Adrenal gland (tissue), 12 donors: Measurements from ENCODE around the gene CNTN4. TPM values are rescaled to one million over a fixed set of nuclear protein-coding genes. Genes with fewer than 3 reads are reported as not detected.

ENCODE experiments used
- DNase-seq, 7 donors: peaks; one replicate each; pipeline ENCODE4 v3.0.0-alpha.2; 2019 to 2020
- H3K27ac ChIP-seq, 5 donors: fragments of 200-600 bp; sonication (generic) in 4 of 5; 1 replicate in 3 of 5; 2 replicates in 2 of 5; pipeline versions ENCODE4 v1.5.1 to v1.8.0; 2016 to 2020; ENCODE audit warnings: mild to moderate bottlenecking in 1 of 5
- H3K27me3 ChIP-seq: fragments of 200-600 bp; 2 replicates; pipeline ENCODE4 v1.8.0; 2021
- H3K36me3 ChIP-seq, 2 donors: fragments of 200-600 bp; replicated peaks in 1 of 2; 1 replicate in 1 of 2; 2 replicates in 1 of 2; pipeline versions ENCODE4 v1.5.1 to v1.8.0; 2018 to 2022
- H3K4me1 ChIP-seq, 2 donors: fragments of 200-600 bp; replicated peaks in 1 of 2; 1 replicate in 1 of 2; 2 replicates in 1 of 2; pipeline versions ENCODE4 v1.5.1 to v1.8.0; 2018 to 2021
- H3K4me3 ChIP-seq, 4 donors: fragments of 200-600 bp; sonication (generic) in 3 of 4; one replicate each; pipeline ENCODE4 v1.5.1; 2016 to 2018
- H3K9me3 ChIP-seq, 3 donors: fragments of 200-600 bp; sonication (generic) in 1 of 3; replicated peaks in 1 of 3; 1 replicate in 2 of 3; 2 replicates in 1 of 3; pipeline versions ENCODE4 v1.5.1 to v1.8.0; 2016 to 2021
- POLR2A ChIP-seq, 2 donors: fragments of 450-650 bp; IDR thresholded peaks; one replicate each; pipeline ENCODE4 v1.6.1; 2017; ENCODE audit warnings: antibody characterized with exemption in 2 of 2, mild to moderate bottlenecking in 2 of 2, moderate library complexity in 1 of 2
- WGBS, 4 donors: extraction: QIAGEN DNeasy Blood & Tissue Kit in 2 of 4; methylation state at CpG; one replicate each; pipeline versions ENCODE4 v1.1.5 to v1.1.7; 2013 to 2017; 5-methylcytosine and 5-hydroxymethylcytosine counted together
- intact Hi-C, 2 donors: fragments of 100-400 bp; cut with DNase I; formaldehyde crosslinking; loops; one replicate each; pipeline versions ENCODE4 v1.14.1 to v1.15.0; 2022 to 2023
- polyA plus RNA-seq, 3 donors: library from polyadenylated mRNA; stranded (reverse); fragments of 200-250 nt in 2 of 3; fragments of 350-450 nt in 1 of 3; fragmentation: Illumina TruSeq in 1 of 3; extraction: RNeasy Lipid Tissue Mini Kit (QIAGEN cat#74804) in 1 of 3; gene quantifications; one replicate each; pipeline ENCODE4 v1.2.3, GENCODE V29; 2013 to 2014
- total RNA-seq, 9 donors: library from RNA; depleted of rRNA in 4 of 9; stranded (reverse); fragments of >200 nt in 4 of 9; fragments of 120-200 nt in 1 of 9; fragmentation: NEBNext Ultra II Directional in 1 of 9; extraction: Animal tissue kit (Norgen Biotek cat#: 25700) in 1 of 9; gene quantifications; one replicate each; pipeline versions ENCODE4 v1.1.0 to v1.2.4, GENCODE V29; 2013 to 2023
- TF ChIP-seq, protein P1 (sequence below), 6 experiments: fragments of 450-650 bp in 4 of 6; fragments of 200-600 bp in 2 of 6; sonication (generic) in 1 of 6; IDR thresholded peaks; 1 replicate in 5 of 6; 2 replicates in 1 of 6; pipeline versions ENCODE4 v1.5.1 to v1.8.0; 2016 to 2021; ENCODE audit warnings: antibody characterized with exemption in 6 of 6, mild to moderate bottlenecking in 2 of 6, moderate library complexity in 1 of 6
- donor health status: healthy with polysubstance abuse.
- donor health status: Bipolar disorder and iron deficiency.
- donor health status: DM: yes; HTN: yes; CAD: no.
- donor health status: DM: no; HTN: no; CAD: no.
- donor health status: DM: no; HTN: no; CAD: no.
- donor health status: DM: yes; HTN: yes; CAD: no.

CNTN4 gene
- total and polyA plus RNA-seq, 12 donors = 0.17 to 9.2 (median 1.6) TPM

GRCh38 chr3:2300938-2301337, 202.3 kb downstream of the CNTN4 start:
- no peak for TF ChIP-seq POLR2A (IDR thresholded peaks at IDR 0.05)
- TF ChIP-seq, protein P1, sequence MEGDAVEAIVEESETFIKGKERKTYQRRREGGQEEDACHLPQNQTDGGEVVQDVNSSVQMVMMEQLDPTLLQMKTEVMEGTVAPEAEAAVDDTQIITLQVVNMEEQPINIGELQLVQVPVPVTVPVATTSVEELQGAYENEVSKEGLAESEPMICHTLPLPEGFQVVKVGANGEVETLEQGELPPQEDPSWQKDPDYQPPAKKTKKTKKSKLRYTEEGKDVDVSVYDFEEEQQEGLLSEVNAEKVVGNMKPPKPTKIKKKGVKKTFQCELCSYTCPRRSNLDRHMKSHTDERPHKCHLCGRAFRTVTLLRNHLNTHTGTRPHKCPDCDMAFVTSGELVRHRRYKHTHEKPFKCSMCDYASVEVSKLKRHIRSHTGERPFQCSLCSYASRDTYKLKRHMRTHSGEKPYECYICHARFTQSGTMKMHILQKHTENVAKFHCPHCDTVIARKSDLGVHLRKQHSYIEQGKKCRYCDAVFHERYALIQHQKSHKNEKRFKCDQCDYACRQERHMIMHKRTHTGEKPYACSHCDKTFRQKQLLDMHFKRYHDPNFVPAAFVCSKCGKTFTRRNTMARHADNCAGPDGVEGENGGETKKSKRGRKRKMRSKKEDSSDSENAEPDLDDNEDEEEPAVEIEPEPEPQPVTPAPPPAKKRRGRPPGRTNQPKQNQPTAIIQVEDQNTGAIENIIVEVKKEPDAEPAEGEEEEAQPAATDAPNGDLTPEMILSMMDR (IDR thresholded peaks at IDR 0.05) = no peak
- H3K4me1 ChIP-seq = no peaks in the 10 kb centered on the region
- intact Hi-C loops = no loop called here
- no peaks in the 10 kb centered on the region for H3K27me3 ChIP-seq
- no peak for DNase-seq
- 70 to 83% (median 76%) methylated on average over 3 of the region's 3 CpGs for WGBS, 4 donors
- no peak overlapping the region for H3K4me3 ChIP-seq
- no peaks in the 10 kb centered on the region for H3K36me3 ChIP-seq
- no peak overlapping the region for H3K27ac ChIP-seq
- H3K9me3 ChIP-seq = no peaks in the 10 kb centered on the region

GRCh38 chr3:2301361-2301760, 202.7 kb downstream of the CNTN4 start:
- TF ChIP-seq POLR2A (IDR thresholded peaks at IDR 0.05) = no peak
- TF ChIP-seq, protein P1 (IDR thresholded peaks at IDR 0.05) = no peak
- no peaks in the 10 kb centered on the region for H3K4me1 ChIP-seq
- 74 to 86% (median 77%) methylated on average over 1 of the region's 1 CpG for WGBS, 4 donors
- intact Hi-C loops = no loop called here
- no peaks in the 10 kb centered on the region for H3K27me3 ChIP-seq
- DNase-seq = no peak
- H3K36me3 ChIP-seq = no peaks in the 10 kb centered on the region
- no peaks in the 10 kb centered on the region for H3K9me3 ChIP-seq
- H3K27ac ChIP-seq = no peak overlapping the region
- H3K4me3 ChIP-seq = no peak overlapping the region

- Histone ChIP-seq H3K36me3 (no peaks in the 10 kb centered on the region), H3K9me3 (no peaks in the 10 kb centered on the region), H3K27ac (no peak overlapping the region), H3K27me3 (no peaks in the 10 kb centered on the region), H3K4me1 (no peaks in the 10 kb centered on the region), H3K4me3 (no peak overlapping the region)
- TF ChIP-seq, protein P1 (IDR thresholded peaks at IDR 0.05) = no peak
- no peak for TF ChIP-seq POLR2A (IDR thresholded peaks at IDR 0.05)
- DNase-seq = peak in 5 of 7 donors; percentile 8 to 23 (median 14)
- 7 to 14% (median 12%) methylated on average over 6 of the region's 6 CpGs for WGBS, 4 donors
- intact Hi-C loops = no loop called here
These were observed 204.9 kb downstream of the CNTN4 start for GRCh38 chr3:2303566-2303965.

DNA sequence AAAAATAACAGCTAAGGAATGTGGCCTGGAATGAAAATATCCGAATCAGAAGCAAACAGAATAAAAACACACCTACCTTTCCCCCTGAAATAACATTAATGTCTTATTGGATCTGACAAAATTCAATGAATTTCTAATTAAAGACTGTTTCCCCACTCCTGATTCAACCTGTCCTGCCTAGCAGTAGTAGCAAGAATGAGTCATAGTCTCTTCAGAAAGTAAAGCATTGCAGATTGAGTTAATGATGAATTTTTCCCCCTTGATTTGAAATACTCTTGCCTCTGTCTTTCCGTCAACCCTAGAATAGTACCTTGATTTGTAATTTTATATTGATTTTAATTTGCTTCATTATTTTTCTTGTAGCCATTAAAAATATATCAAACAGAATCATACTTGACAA, 212.4 kb downstream of the CNTN4 start:
- intact Hi-C loops = no loop called here
- Histone ChIP-seq H3K4me3 (no peak overlapping the region), H3K9me3 (no peaks in the 10 kb centered on the region), H3K27ac (no peak overlapping the region), H3K27me3 (no peaks in the 10 kb centered on the region), H3K36me3 (no peaks in the 10 kb centered on the region), H3K4me1 (no peaks in the 10 kb centered on the region)
- WGBS, 4 donors = 67 to 80% (median 75%) methylated on average over 2 of the region's 2 CpGs
- no peak for TF ChIP-seq POLR2A (IDR thresholded peaks at IDR 0.05)
- TF ChIP-seq, protein P1 (IDR thresholded peaks at IDR 0.05) = no peak
- no peak for DNase-seq
